ENCODE results near the gene SPAG16.

Gene SPAG16

GRCh38 chr2:213792045-213792444, 507.8 kb downstream of the SPAG16 start:
- TF ChIP-seq USF1 (IDR thresholded peaks at IDR 0.05) (no peak), CEBPB (IDR thresholded peaks at IDR 0.05) (no peak), EP300 (IDR thresholded peaks at IDR 0.05; ENCODE audit: borderline replicate concordance) (no peak), RAD21 (IDR thresholded peaks at IDR 0.05; ENCODE audit: low read depth) (no peak), NFIC (IDR thresholded peaks at IDR 0.05) (no peak), MAX (IDR thresholded peaks at IDR 0.05) (no peak), TCF12 (IDR thresholded peaks at IDR 0.05; ENCODE audit: low read depth) (no peak), CREB1 (IDR thresholded peaks at IDR 0.05; ENCODE audit: low read depth) (no peak), ZBTB7A (IDR thresholded peaks at IDR 0.05; ENCODE audit: low read depth) (no peak), TAF1 (IDR thresholded peaks at IDR 0.05; ENCODE audit: low read depth) (no peak), TEAD4 (IDR thresholded peaks at IDR 0.05) (no peak), REST (IDR thresholded peaks at IDR 0.05; ENCODE audit: low read depth) (no peak), EGR1 (IDR thresholded peaks at IDR 0.05) (no peak), YY1 (IDR thresholded peaks at IDR 0.05; ENCODE audit: low read depth) (no peak), FOXM1 (IDR thresholded peaks at IDR 0.05; ENCODE audit: borderline replicate concordance, low read depth) (no peak)

GRCh38 chr2:213806125-213806726, 522.0 kb downstream of the SPAG16 start:
- TF ChIP-seq RAD21 (IDR thresholded peaks at IDR 0.05; ENCODE audit: low read depth) (peak; percentile 63), TAF1 (IDR thresholded peaks at IDR 0.05; ENCODE audit: low read depth) (no peak)

GRCh38 chr2:213816583-213816982, 532.3 kb downstream of the SPAG16 start:
- TF ChIP-seq TEAD4 (IDR thresholded peaks at IDR 0.05), result no peak

GRCh38 chr2:213818436-213818835, 534.2 kb downstream of the SPAG16 start:
- no peak for TF ChIP-seq TAF1 (IDR thresholded peaks at IDR 0.05; ENCODE audit: low read depth)
- no peak for TF ChIP-seq FOXM1 (IDR thresholded peaks at IDR 0.05; ENCODE audit: borderline replicate concordance, low read depth)
- TF ChIP-seq RAD21 (IDR thresholded peaks at IDR 0.05; ENCODE audit: low read depth), result no peak
- no peak for TF ChIP-seq TCF12 (IDR thresholded peaks at IDR 0.05; ENCODE audit: low read depth)
- no peak for TF ChIP-seq CREB1 (IDR thresholded peaks at IDR 0.05; ENCODE audit: low read depth)
- TF ChIP-seq USF1 (IDR thresholded peaks at IDR 0.05), result no peak
- TF ChIP-seq MAX (IDR thresholded peaks at IDR 0.05), result no peak

GRCh38 chr2:213834331-213834730, 550.1 kb downstream of the SPAG16 start:
- TF ChIP-seq YY1 (IDR thresholded peaks at IDR 0.05; ENCODE audit: low read depth), result no peak
- TF ChIP-seq CEBPB (IDR thresholded peaks at IDR 0.05), result no peak
- no peak for TF ChIP-seq TAF1 (IDR thresholded peaks at IDR 0.05; ENCODE audit: low read depth)
- TF ChIP-seq EGR1 (IDR thresholded peaks at IDR 0.05), result no peak
- no peak for TF ChIP-seq TCF12 (IDR thresholded peaks at IDR 0.05; ENCODE audit: low read depth)
- TF ChIP-seq RAD21 (IDR thresholded peaks at IDR 0.05; ENCODE audit: low read depth), result no peak
- TF ChIP-seq EP300 (IDR thresholded peaks at IDR 0.05; ENCODE audit: borderline replicate concordance), result no peak
- TF ChIP-seq USF1 (IDR thresholded peaks at IDR 0.05), result no peak
- no peak for TF ChIP-seq REST (IDR thresholded peaks at IDR 0.05; ENCODE audit: low read depth)

- TF ChIP-seq EP300 (IDR thresholded peaks at IDR 0.05; ENCODE audit: borderline replicate concordance) (no peak), CEBPB (IDR thresholded peaks at IDR 0.05) (no peak), NFIC (IDR thresholded peaks at IDR 0.05) (no peak), REST (IDR thresholded peaks at IDR 0.05; ENCODE audit: low read depth) (no peak), TAF1 (IDR thresholded peaks at IDR 0.05; ENCODE audit: low read depth) (no peak), USF1 (IDR thresholded peaks at IDR 0.05) (no peak), RAD21 (IDR thresholded peaks at IDR 0.05; ENCODE audit: low read depth) (no peak), TEAD4 (IDR thresholded peaks at IDR 0.05) (no peak), CREB1 (IDR thresholded peaks at IDR 0.05; ENCODE audit: low read depth) (no peak), TCF12 (IDR thresholded peaks at IDR 0.05; ENCODE audit: low read depth) (no peak)
Observed at GRCh38 chr2:213834746-213835145, 550.5 kb downstream of the SPAG16 start.

Data from Ishikawa (cell line).